Daoy (cell line): ENCODE results near the gene SYCE3. TPM values are rescaled to one million over a fixed set of nuclear protein-coding genes. Genes with fewer than 3 reads are reported as not detected.

ENCODE experiments used
- DNase-seq: peaks from one replicate; pipeline ENCODE4 v3.0.0-alpha.2; 2015; ENCODE audit warnings: low read depth
- total RNA-seq: library from RNA; depleted of rRNA; stranded (reverse); fragments of >200 nt; shearing (Covaris generic); gene quantifications from 2 replicates; pipeline ENCODE4 v1.2.3, GENCODE V29; 2014; rRNA removed

Gene SYCE3
- total RNA-seq, 1 experiment from 2014 or later: 0.51 TPM

DNA sequence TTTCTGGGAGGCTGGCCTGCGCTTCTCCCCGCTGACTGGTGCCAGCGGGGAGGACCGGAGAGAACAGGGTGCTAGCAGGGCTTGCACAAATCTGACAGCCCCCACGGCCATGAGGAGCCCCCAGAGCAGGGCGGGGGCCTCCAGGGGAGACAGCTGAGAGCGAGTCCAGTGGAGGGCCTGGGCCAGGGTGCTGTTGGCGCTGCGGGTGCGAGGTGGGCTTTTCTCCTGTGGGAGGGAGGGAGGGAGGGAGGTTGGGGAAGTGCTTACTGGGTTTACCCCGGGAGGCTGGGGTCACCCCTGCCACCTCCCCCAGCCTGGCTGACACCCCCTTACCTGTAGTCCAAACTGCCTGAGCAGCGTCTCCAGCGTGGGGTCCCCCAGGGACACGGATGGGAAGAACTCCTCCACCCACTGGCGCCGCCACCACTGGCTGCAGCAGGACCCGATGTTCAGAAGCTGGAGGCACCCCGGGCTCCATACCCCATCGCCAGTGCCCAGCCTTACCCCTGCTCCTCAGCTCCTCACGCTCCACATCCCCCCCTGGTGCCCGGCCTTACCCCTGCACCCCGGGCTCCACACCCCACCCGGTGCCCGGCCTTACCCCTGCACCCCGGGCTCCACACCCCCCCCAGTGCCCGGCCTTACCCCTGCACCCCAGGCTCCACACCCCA lies 59.1 kb downstream of the SYCE3 start:
- peak; percentile 4 for DNase-seq

DNA sequence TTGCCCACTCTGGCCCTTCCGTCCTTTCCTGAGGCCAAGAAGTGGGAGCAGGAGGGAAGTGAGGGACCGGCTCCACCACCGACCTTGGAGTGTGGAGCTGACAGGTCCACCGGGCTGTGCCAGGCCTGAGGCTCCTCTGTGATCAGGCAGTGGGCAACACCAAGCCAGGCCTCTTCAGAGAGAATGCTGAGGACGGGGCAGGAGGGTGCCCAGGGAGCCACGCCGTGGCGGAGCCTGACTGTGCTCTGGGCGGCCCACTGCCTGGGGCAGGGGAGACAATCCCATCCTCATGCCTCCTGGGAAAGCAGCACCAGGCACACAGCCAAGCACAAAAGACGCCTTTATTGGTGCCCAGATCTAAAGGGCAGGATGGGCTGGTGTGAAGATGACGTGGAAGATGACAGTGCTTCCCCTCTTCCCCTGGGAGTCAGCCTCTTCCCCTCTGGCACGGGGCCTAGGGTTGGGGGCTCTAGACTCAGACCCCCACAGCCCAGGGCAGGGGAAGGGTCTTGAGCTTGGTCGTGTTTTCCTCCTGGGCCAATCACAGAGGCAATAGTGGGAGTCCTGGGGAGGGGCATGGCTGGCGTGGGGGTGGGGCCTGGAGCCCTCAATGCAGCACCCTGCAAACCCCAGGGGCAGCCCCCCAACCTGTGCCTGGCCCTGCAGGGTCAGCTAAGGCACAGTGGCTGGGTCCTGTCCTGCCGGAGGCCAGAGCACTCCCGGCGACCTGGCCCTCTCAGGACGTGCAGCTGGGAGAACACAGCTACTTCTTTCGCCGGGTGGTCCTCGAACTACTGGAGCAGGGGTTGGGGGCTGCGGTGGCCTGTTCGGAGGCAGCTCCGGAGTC lies 59.9 kb downstream of the SYCE3 start:
- peak; percentile 3 for DNase-seq

DNA sequence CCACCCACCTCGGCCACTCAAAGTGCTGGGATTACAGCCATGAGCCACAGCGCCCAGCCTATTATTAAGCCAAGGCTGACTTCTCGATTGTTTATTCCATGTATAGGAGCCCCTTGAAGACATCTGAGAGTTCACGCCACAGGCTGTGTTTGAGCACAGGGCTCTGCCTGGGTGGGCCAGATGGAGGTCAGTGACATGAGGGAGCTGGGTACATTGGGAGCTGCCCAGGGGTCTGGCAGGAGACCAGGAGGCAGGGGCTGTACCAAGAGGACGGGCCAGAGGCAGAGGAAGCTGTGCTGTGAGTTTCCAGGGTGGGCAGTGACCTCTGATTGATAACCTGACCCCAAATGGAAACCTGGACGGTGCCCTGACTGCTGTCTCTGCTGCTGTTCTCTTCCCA lies 60.6 kb downstream of the SYCE3 start:
- DNase-seq: peak; percentile 0

Other genes starting within 250 kb of the SYCE3 start
- 0.09 and 1.3 TPM in 2 replicates for gene DENND6B, start 235.9 kb downstream of the SYCE3 start, total RNA-seq
- 29.3 and 39.1 TPM in 2 replicates for gene PPP6R2, start 219.6 kb downstream of the SYCE3 start, total RNA-seq
- 40.5 and 47.0 TPM in 2 replicates for gene SBF1, start 87.9 kb downstream of the SYCE3 start, total RNA-seq
- gene ADM2, start 81.4 kb downstream of the SYCE3 start, total RNA-seq: 0.03 and 0.23 TPM in 2 replicates
- not detected in 2 replicates for gene MIOX, start 76.1 kb downstream of the SYCE3 start, total RNA-seq
- 13.9 and 25.4 TPM in 2 replicates for gene LMF2, start 55.2 kb downstream of the SYCE3 start, total RNA-seq
- 70.7 and 85.0 TPM in 2 replicates for gene NCAPH2, start 54.7 kb downstream of the SYCE3 start, total RNA-seq
- gene SCO2, start 37.3 kb downstream of the SYCE3 start, total RNA-seq: 9.4 and 11.5 TPM in 2 replicates
- gene TYMP, start 32.9 kb downstream of the SYCE3 start, total RNA-seq: 5.1 and 5.3 TPM in 2 replicates
- gene KLHDC7B, start 17.0 kb downstream of the SYCE3 start, total RNA-seq: 0.06 TPM in 1 of 2 replicates, not detected in the other
- gene CPT1B, start 15.5 kb upstream of the SYCE3 start, total RNA-seq: 6.1 and 7.9 TPM in 2 replicates
- gene CHKB, start 19.9 kb upstream of the SYCE3 start, total RNA-seq: 18.3 and 26.2 TPM in 2 replicates
- 3.7 and 4.4 TPM in 2 replicates for gene MAPK8IP2, start 37.9 kb upstream of the SYCE3 start, total RNA-seq
- 12.5 and 16.0 TPM in 2 replicates for gene ARSA, start 65.2 kb upstream of the SYCE3 start, total RNA-seq
- gene SHANK3, start 109.9 kb upstream of the SYCE3 start, total RNA-seq: 0.33 and 0.46 TPM in 2 replicates
- gene ACR, start 175.3 kb upstream of the SYCE3 start, total RNA-seq: not detected in 2 replicates
- gene RABL2B, start 220.7 kb upstream of the SYCE3 start, total RNA-seq: 11.5 and 17.3 TPM in 2 replicates